A673 (cell line): ENCODE data around the gene PCBP3. TPM values are rescaled to one million over a fixed set of nuclear protein-coding genes. Genes with fewer than 3 reads are reported as not detected.

Experiments
- BruUV-seq: library from RNA; stranded (reverse); fragments of 400-500 nt; replicated peaks from 2 replicates; lab custom pipeline; 2021; lab: Mats Ljungman, UMichigan
- CTCF ChIA-PET: fragments of 300-600 bp; sonication (Branson Sonifier 250); formaldehyde crosslinking; loops from one replicate; lab custom pipeline; 2022; ENCODE audit warnings: antibody characterized with exemption; lab: Charles Lee
- POLR2A ChIA-PET: fragments of 300-600 bp; sonication (Branson Sonifier 250); formaldehyde crosslinking; loops from one replicate; lab custom pipeline; 2022; ENCODE audit warnings: antibody characterized with exemption; ENCODE audit not compliant: low non-redundant PET; lab: Charles Lee
- DNase-seq: peaks from one replicate; pipeline ENCODE4 v3.0.0-alpha.2; 2015; ENCODE audit warnings: low spot score
- H3K27ac ChIP-seq: fragments of 200-600 bp; sonication (generic); 2 replicates; pipeline ENCODE4 v1.5.1; 2016; ENCODE audit warnings: mixed run types, low read depth, mild to moderate bottlenecking, mixed read lengths, antibody characterized with exemption, low read length; ENCODE audit not compliant: poor library complexity, severe bottlenecking
- H3K27me3 ChIP-seq: fragments of 200-600 bp; sonication (generic); replicated peaks from 2 replicates; pipeline ENCODE4 v1.6.1; 2017; ENCODE audit warnings: mixed run types, low read depth, mild to moderate bottlenecking, mixed read lengths, antibody characterized with exemption, low read length; ENCODE audit not compliant: insufficient read depth, poor library complexity
- H3K36me3 ChIP-seq: fragments of 200-600 bp; sonication (generic); 2 replicates; pipeline ENCODE4 v1.6.1; 2016; ENCODE audit warnings: mixed run types, mild to moderate bottlenecking, mixed read lengths, antibody characterized with exemption, low read length; ENCODE audit not compliant: insufficient read depth, poor library complexity, severe bottlenecking
- H3K4me1 ChIP-seq: fragments of 200-600 bp; sonication (generic); 2 replicates; pipeline ENCODE4 v1.6.1; 2017; ENCODE audit warnings: mixed run types, mild to moderate bottlenecking, mixed read lengths, antibody characterized with exemption, low read length; ENCODE audit not compliant: insufficient read depth, poor library complexity, severe bottlenecking
- H3K4me3 ChIP-seq: fragments of 200-600 bp; sonication (generic); 2 replicates; pipeline ENCODE4 v1.5.1; 2016; ENCODE audit warnings: low read depth, mixed run types, mild to moderate bottlenecking, mixed read lengths, low read length; ENCODE audit not compliant: poor library complexity, severe bottlenecking
- H3K9me3 ChIP-seq: fragments of 200-600 bp; sonication (generic); 2 replicates; pipeline ENCODE4 v1.6.1; 2016; ENCODE audit warnings: mixed run types, low read depth, mild to moderate bottlenecking, mixed read lengths, antibody characterized with exemption, low read length; ENCODE audit not compliant: poor library complexity, severe bottlenecking
- EZH2 ChIP-seq: fragments of 200-600 bp; sonication (generic); IDR thresholded peaks from 2 replicates; pipeline ENCODE4 v1.6.1; 2017; ENCODE audit warnings: borderline replicate concordance, low read depth, mild to moderate bottlenecking, mixed read lengths, antibody characterized with exemption, low read length; ENCODE audit not compliant: poor library complexity, severe bottlenecking
- intact Hi-C: fragments of 100-400 bp; cut with micrococcal nuclease; formaldehyde crosslinking; loops from one replicate; pipeline ENCODE4 v1.10.0; 2022; ENCODE audit not compliant: unreplicated experiment
- total RNA-seq: library from RNA; stranded (reverse); gene quantifications from 2 replicates; pipeline ENCODE4 v1.2.3, GENCODE V29; 2021
- TF ChIP-seq, protein P1 (sequence below): fragments of 300-800, 200-600 bp; sonication (generic); conservative IDR thresholded peaks from 2 replicates; pipeline ENCODE4 v1.5.1; 2017; ENCODE audit warnings: low read depth, mild to moderate bottlenecking, antibody characterized with exemption, low read length, moderate library complexity, mixed read lengths

The PCBP3 gene
- total RNA-seq, 1 experiment from 2014 or later, result 25.6 TPM

DNA sequence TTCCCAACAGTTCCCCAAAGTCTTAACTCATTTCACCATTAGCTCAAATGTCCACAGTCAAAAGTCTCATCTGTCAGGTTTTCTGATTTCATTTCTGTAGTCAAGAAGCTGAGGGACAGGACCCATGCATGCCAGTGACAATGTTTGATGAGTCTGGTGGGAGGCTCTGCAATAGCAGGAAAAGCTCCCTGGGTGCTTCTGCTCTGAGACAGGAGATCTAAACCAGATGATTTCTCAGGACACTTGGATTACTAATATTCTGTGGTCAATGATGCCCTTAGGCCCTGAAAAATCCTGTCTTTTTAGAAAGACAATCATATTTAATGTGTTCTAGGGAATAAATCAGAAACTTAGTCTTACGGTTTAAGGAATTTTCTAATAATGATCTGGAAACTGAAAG, 56.4 kb downstream of the PCBP3 start:
- H3K27me3 ChIP-seq, result no peaks in the 10 kb centered on the region
- H3K36me3 ChIP-seq, result no peaks in the 10 kb centered on the region
- no peak overlapping the region for H3K4me3 ChIP-seq
- POLR2A ChIA-PET, result no interaction called here
- no peaks in the 10 kb centered on the region for H3K9me3 ChIP-seq
- no peak overlapping the region for H3K27ac ChIP-seq
- no peak for TF ChIP-seq EZH2
- TF ChIP-seq, protein P1, sequence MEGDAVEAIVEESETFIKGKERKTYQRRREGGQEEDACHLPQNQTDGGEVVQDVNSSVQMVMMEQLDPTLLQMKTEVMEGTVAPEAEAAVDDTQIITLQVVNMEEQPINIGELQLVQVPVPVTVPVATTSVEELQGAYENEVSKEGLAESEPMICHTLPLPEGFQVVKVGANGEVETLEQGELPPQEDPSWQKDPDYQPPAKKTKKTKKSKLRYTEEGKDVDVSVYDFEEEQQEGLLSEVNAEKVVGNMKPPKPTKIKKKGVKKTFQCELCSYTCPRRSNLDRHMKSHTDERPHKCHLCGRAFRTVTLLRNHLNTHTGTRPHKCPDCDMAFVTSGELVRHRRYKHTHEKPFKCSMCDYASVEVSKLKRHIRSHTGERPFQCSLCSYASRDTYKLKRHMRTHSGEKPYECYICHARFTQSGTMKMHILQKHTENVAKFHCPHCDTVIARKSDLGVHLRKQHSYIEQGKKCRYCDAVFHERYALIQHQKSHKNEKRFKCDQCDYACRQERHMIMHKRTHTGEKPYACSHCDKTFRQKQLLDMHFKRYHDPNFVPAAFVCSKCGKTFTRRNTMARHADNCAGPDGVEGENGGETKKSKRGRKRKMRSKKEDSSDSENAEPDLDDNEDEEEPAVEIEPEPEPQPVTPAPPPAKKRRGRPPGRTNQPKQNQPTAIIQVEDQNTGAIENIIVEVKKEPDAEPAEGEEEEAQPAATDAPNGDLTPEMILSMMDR, result no peak
- intact Hi-C loops, result loop anchor here (2.0 kb wide), 1 partner anchor 19 kb away; no protein-coding TSS in a partner anchor
- no TSS peak for BruUV-seq
- CTCF ChIA-PET, result no interaction called here
- no peak for DNase-seq
- no peaks in the 10 kb centered on the region for H3K4me1 ChIP-seq

DNA sequence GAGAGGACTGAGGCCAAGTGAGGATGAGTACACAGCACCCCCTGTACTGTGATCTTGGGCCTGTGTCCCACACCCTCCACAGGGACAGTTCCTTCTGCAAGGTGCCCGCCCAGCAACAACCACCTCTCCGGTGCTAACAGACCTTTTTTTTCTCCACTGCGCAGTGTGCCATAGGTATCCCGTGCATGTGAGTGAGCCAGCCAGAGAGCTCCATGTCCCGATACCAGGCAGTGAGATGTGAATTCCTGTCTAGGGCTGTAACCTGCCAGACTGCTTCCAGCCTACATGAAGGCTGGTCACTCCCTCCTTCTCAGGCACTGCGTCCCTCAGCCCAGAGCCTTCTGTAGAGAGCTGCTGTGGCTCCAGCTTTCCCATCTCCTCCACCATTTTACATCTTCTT, 56.9 kb downstream of the PCBP3 start:
- H3K36me3 ChIP-seq, result no peaks in the 10 kb centered on the region
- TF ChIP-seq, protein P1, result no peak
- TF ChIP-seq EZH2, result no peak
- no peak overlapping the region for H3K4me3 ChIP-seq
- no peak for DNase-seq
- ChIA-PET POLR2A (no interaction called here), CTCF (no interaction called here)
- intact Hi-C loops, result no loop called here
- H3K9me3 ChIP-seq, result no peaks in the 10 kb centered on the region
- H3K4me1 ChIP-seq, result no peaks in the 10 kb centered on the region
- H3K27ac ChIP-seq, result no peak overlapping the region
- no peaks in the 10 kb centered on the region for H3K27me3 ChIP-seq
- BruUV-seq, result no TSS peak

DNA sequence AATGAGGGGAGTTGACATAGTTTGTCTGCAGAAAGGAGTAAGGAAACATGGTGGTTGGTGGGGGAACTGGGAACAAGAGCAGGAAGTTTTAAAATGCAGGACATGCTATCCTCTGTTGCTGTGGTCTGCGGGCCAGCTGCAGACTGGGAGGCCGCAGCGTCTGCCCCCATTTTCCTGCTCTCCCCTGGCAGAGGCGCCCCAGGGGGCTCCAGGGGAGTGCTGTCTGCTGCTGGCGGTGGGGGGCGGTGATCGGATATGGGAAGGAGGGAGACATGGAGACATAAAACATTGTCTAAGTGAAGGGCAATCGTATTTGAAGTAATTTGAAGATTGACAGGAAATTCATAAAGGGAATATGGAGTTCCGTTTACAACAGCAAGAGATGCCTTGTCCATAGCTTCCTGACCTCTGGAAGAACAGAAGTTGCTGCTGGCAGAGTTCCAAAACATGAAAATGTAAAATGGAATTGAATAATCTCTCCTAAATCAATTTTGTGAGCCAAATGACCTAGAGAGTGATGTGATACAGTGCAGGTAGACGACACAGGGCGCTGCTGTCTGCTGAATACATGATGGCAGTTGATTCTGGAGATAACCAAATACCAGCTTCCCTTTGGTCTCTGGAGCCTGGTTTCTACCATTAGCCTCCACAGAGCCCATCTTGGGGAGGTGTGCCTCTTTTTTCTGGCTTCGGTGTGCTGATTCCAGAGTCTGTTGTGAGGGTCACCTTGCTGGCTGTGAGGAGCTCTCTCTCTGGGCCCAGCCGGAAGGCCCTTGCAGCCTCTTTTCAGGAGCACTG, 61.0 kb downstream of the PCBP3 start:
- no peaks in the 10 kb centered on the region for H3K27me3 ChIP-seq
- no peak for DNase-seq
- TF ChIP-seq EZH2, result no peak
- TF ChIP-seq, protein P1, result no peak
- H3K36me3 ChIP-seq, result no peaks in the 10 kb centered on the region
- CTCF ChIA-PET, result no interaction called here
- no peaks in the 10 kb centered on the region for H3K4me1 ChIP-seq
- no peak overlapping the region for H3K27ac ChIP-seq
- no TSS peak for BruUV-seq
- no peak overlapping the region for H3K4me3 ChIP-seq
- no peaks in the 10 kb centered on the region for H3K9me3 ChIP-seq
- intact Hi-C loops, result no loop called here
- POLR2A ChIA-PET, result no interaction called here
